OCI-LY7 (cell line): Measurements from ENCODE around the gene GNG7. TPM values are rescaled to one million over a fixed set of nuclear protein-coding genes. Genes with fewer than 3 reads are reported as not detected.

Source experiments
- BruUV-seq: library from RNA; stranded (reverse); fragments of 400-500 nt; replicated peaks from 2 replicates; lab custom pipeline; 2021; lab: Mats Ljungman, UMichigan
- CTCF ChIA-PET: fragments of 300-600 bp; sonication (Branson Sonifier 250); formaldehyde crosslinking; loops from one replicate; lab custom pipeline; 2022; ENCODE audit warnings: antibody characterized with exemption; ENCODE audit not compliant: unreplicated experiment; lab: Charles Lee
- POLR2A ChIA-PET: fragments of 300-600 bp; sonication (Branson Sonifier 250); formaldehyde crosslinking; loops from one replicate; lab custom pipeline; 2022; ENCODE audit warnings: antibody characterized with exemption; lab: Charles Lee
- DNase-seq: peaks from one replicate; pipeline ENCODE4 v3.0.0-alpha.2; 2015; ENCODE audit warnings: low spot score
- H2AFZ ChIP-seq: fragments of 200-600 bp; sonication (generic), shearing (Covaris generic); 2 replicates; pipeline ENCODE4 v1.6.1; 2014; ENCODE audit warnings: mild to moderate bottlenecking, antibody characterized with exemption, low read length, moderate library complexity
- H3K27ac ChIP-seq: fragments of 200-600 bp; sonication (generic); 2 replicates; pipeline ENCODE4 v1.5.1; 2014; ENCODE audit warnings: mixed run types, low read depth, mild to moderate bottlenecking, moderate library complexity, low read length, inconsistent platforms; ENCODE audit not compliant: poor library complexity, severe bottlenecking
- H3K36me3 ChIP-seq: fragments of 200-600 bp; sonication (generic); 2 replicates; pipeline ENCODE4 v1.6.1; 2014; ENCODE audit warnings: mild to moderate bottlenecking, antibody characterized with exemption, low read length, moderate library complexity, mixed read lengths; ENCODE audit not compliant: insufficient read depth
- H3K4me1 ChIP-seq: fragments of 200-600 bp; sonication (generic); 2 replicates; pipeline ENCODE4 v1.5.1; 2014; ENCODE audit warnings: mild to moderate bottlenecking, low read length; ENCODE audit not compliant: insufficient read depth, poor library complexity, severe bottlenecking
- H3K4me2 ChIP-seq: fragments of 200-600 bp; sonication (generic); 2 replicates; pipeline ENCODE4 v1.6.1; 2014; ENCODE audit warnings: mild to moderate bottlenecking, low read length
- H3K4me3 ChIP-seq: fragments of 200-600 bp; sonication (generic); 2 replicates; pipeline ENCODE4 v1.5.1; 2014; ENCODE audit warnings: mild to moderate bottlenecking, low read depth, low read length; ENCODE audit not compliant: poor library complexity, severe bottlenecking
- H3K79me2 ChIP-seq: fragments of 200-600 bp; sonication (generic); 2 replicates; pipeline ENCODE4 v1.6.1; 2016; ENCODE audit warnings: low read depth, mild to moderate bottlenecking, low read length, moderate library complexity, mixed read lengths; ENCODE audit not compliant: insufficient read depth
- H3K9me2 ChIP-seq: fragments of 200-600 bp; sonication (generic); 2 replicates; pipeline ENCODE4 v1.6.1; 2016; ENCODE audit warnings: mild to moderate bottlenecking, low read length, mixed read lengths; ENCODE audit not compliant: insufficient read depth
- H3K9me3 ChIP-seq: fragments of 200-600 bp; sonication (generic); 2 replicates; pipeline ENCODE4 v1.6.1; 2014; ENCODE audit warnings: mild to moderate bottlenecking, mixed run types, low read length, mixed read lengths
- H4K20me1 ChIP-seq: fragments of 200-600 bp; sonication (generic); 2 replicates; pipeline ENCODE4 v1.6.1; 2014; ENCODE audit warnings: mild to moderate bottlenecking, antibody characterized with exemption, low read length, moderate library complexity, mixed read lengths; ENCODE audit not compliant: insufficient read depth
- EZH2phosphoT487 ChIP-seq: fragments of 200-600 bp; sonication (generic); IDR thresholded peaks from 2 replicates; pipeline ENCODE4 v1.6.1; 2018; ENCODE audit warnings: low read depth, borderline replicate concordance, mild to moderate bottlenecking, mixed run types, antibody characterized with exemption, low read length, moderate library complexity, mixed read lengths
- intact Hi-C: fragments of 100-400 bp; cut with micrococcal nuclease; formaldehyde crosslinking; loops from one replicate; pipeline ENCODE4 v1.10.0; 2022; ENCODE audit not compliant: unreplicated experiment
- total RNA-seq, 2 experiments: library from RNA; depleted of rRNA in 1 of 2; stranded (reverse); fragments of >200 nt in 1 of 2; shearing (Covaris generic) in 1 of 2; gene quantifications; 2 replicates each; pipeline ENCODE4 v1.2.3, GENCODE V29; 2014 to 2022
- TF ChIP-seq, protein P1 (sequence below): fragments of 200-600 bp; sonication (generic); conservative IDR thresholded peaks from 2 replicates; pipeline ENCODE4 v1.5.1; 2014; ENCODE audit warnings: mild to moderate bottlenecking, antibody characterized with exemption, low read length, moderate library complexity, mixed read lengths

The GNG7 gene
- total RNA-seq, 2 experiments from 2014 or later, result 13.9 to 15.3 TPM

DNA sequence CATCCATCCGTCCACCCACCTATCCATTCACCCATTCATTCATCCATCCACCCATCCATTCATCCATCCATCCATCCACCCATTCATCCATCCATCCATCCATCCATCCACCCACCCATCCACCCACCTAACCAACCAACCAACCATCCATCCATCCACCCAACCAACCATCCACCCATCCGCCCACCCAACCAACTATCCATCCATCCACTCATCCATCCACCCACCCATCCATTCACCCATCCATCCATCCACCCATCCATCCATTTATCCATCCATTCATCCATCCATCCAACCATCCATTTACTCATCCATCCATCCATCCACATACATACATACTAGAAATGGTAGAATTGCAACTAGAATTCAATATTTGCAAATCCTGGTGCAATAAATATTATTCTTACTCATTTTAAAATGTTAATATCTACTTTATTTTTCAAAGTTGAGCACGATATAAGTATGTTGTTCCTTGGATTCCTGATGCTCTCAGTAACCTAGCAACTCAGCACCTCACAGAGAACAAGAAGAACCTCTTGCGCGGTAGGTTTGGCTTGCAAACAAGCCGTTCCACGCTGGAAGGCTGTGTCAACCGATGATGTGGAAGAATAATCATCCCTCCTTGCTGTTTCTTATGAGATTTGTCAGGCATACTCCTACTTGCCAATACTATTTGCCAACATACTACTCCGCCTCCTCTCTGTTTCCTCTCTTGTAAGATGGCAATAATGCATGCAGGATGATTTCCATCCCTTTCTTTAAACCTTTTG, 111.7 kb downstream of the GNG7 start:
- no TSS peak for BruUV-seq
- Histone ChIP-seq H3K27ac (no peak overlapping the region), H2AFZ (no peak overlapping the region), H3K79me2 (no peaks in the 10 kb centered on the region), H3K36me3 (no peaks in the 10 kb centered on the region), H3K4me2 (no peak overlapping the region), H3K4me1 (no peaks in the 10 kb centered on the region), H3K9me3 (no peaks in the 10 kb centered on the region), H3K9me2 (no peaks in the 10 kb centered on the region), H4K20me1 (no peaks in the 10 kb centered on the region), H3K4me3 (no peak overlapping the region)
- TF ChIP-seq, protein P1, sequence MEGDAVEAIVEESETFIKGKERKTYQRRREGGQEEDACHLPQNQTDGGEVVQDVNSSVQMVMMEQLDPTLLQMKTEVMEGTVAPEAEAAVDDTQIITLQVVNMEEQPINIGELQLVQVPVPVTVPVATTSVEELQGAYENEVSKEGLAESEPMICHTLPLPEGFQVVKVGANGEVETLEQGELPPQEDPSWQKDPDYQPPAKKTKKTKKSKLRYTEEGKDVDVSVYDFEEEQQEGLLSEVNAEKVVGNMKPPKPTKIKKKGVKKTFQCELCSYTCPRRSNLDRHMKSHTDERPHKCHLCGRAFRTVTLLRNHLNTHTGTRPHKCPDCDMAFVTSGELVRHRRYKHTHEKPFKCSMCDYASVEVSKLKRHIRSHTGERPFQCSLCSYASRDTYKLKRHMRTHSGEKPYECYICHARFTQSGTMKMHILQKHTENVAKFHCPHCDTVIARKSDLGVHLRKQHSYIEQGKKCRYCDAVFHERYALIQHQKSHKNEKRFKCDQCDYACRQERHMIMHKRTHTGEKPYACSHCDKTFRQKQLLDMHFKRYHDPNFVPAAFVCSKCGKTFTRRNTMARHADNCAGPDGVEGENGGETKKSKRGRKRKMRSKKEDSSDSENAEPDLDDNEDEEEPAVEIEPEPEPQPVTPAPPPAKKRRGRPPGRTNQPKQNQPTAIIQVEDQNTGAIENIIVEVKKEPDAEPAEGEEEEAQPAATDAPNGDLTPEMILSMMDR, result no peak
- TF ChIP-seq EZH2phosphoT487, result no peak
- ChIA-PET POLR2A (no interaction called here), CTCF (no interaction called here)
- intact Hi-C loops, result no loop called here
- DNase-seq, result no peak

DNA sequence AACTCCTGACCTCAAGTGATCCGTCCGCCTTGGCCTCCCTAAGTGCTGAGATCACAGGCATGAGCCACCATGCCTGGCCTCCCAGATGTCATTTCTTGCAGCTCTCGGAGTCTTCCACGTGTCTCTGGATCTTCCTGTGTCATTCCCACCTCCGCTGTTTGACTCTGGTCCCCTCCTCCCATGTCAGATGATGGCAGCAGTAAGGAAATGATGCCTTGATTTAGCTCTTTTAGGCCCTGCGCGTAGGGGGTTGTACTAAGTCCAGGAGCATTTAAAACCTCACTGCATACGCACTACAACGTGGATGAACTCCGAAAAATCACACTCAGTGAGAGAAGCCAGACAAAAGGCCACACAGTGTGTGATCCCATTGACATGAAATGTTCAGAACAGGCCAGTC, 113.1 kb downstream of the GNG7 start:
- no TSS peak for BruUV-seq
- POLR2A ChIA-PET, result no interaction called here
- TF ChIP-seq, protein P1, result no peak
- no peak for TF ChIP-seq EZH2phosphoT487

DNA sequence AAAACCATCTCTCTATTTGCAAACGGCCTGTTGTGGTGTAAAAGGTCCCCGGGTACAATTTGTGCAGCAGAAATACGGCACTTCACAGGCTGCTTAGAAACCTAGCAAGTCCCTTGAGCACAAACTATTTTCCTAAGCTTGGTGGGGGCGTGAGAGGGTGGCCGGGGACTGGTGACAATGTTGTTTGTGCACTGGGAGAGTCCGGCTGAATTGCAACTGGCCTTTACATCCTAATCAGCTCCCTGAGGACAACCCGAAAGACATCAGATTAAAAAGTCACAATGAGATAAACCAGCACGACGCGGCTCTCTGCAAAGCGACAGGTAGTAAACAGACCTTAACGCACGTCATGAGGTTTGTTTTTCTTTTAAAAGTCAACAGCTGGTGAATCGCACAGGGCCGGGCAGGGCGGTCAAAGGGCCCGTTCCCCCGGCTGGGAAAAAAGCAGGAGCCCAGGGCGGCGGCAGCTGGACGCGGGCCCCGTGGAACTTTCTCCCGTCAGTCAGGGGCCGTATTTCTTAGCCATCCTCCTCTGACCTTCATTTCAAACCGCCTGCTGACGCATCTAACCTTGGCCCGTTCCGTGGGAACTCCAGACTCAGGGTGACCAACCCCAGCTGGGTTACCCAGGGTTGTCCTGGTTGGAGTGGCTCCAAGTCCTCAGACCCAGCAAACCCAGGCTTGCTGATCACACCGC, 114.3 kb downstream of the GNG7 start:
- TF ChIP-seq, protein P1, result no peak
- no peak for TF ChIP-seq EZH2phosphoT487
- no peaks in the 10 kb centered on the region for H3K9me2 ChIP-seq
- no peaks in the 10 kb centered on the region for H3K36me3 ChIP-seq
- CTCF ChIA-PET, result no interaction called here
- no peak overlapping the region for H2AFZ ChIP-seq
- no peaks in the 10 kb centered on the region for H3K79me2 ChIP-seq
- H4K20me1 ChIP-seq, result no peaks in the 10 kb centered on the region
- POLR2A ChIA-PET, result no interaction called here
- H3K4me3 ChIP-seq, result no peak overlapping the region
- H3K9me3 ChIP-seq, result peaks cover 4% of the 10 kb centered on the region
- no peaks in the 10 kb centered on the region for H3K4me1 ChIP-seq
- BruUV-seq, result no TSS peak
- no peak overlapping the region for H3K27ac ChIP-seq
- no peak for DNase-seq
- intact Hi-C loops, result no loop called here
- H3K4me2 ChIP-seq, result no peak overlapping the region

More for the DNA sequence above, 113.1 kb downstream of the GNG7 start:
- no peak overlapping the region for H3K4me3 ChIP-seq
- H4K20me1 ChIP-seq, result no peaks in the 10 kb centered on the region
- H3K79me2 ChIP-seq, result no peaks in the 10 kb centered on the region
- no peaks in the 10 kb centered on the region for H3K36me3 ChIP-seq
- H3K9me2 ChIP-seq, result no peaks in the 10 kb centered on the region
- no peaks in the 10 kb centered on the region for H3K4me1 ChIP-seq
- no peak for DNase-seq
- H2AFZ ChIP-seq, result no peak overlapping the region
- H3K27ac ChIP-seq, result no peak overlapping the region
- intact Hi-C loops, result no loop called here
- no peak overlapping the region for H3K4me2 ChIP-seq
- CTCF ChIA-PET, result no interaction called here
- no peaks in the 10 kb centered on the region for H3K9me3 ChIP-seq
